Fibroblast of gingiva (primary cell): ENCODE results near the gene CYFIP2.
A peak's percentile ranks its signal among the peaks of the same experiment; 100 is the strongest.
"Not testable (repeated sequence)": the region's sequence is repeated elsewhere in the genome, so short reads cannot be mapped to it uniquely, and the experiment has no call there.

ENCODE experiments used
- DNase-seq: peaks from one replicate; pipeline ENCODE4 v3.0.0-alpha.2; 2011; ENCODE audit warnings: low read depth

The CYFIP2 gene

GRCh38 chr5:157390551-157391297 lies 124.8 kb downstream of the CYFIP2 start:
- peak; percentile 47 for DNase-seq

DNA sequence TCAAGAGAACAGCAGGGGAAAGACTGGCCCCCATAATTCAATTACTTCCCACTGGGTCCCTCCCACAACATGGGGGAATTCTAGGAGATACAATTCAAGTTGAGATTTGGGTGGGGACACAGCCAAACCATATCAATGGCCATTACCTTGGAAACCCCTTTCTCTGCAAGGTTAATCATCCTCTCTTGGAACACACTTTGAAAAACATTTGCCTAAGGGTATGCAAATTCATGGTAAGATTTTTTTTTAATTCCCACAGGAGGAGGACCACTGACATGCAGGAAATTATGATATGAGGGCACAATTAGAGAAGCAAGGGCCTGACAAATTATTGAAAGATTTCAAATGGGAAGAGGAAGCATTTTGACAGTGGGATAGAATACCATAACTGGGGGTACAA lies 132.4 kb downstream of the CYFIP2 start:
- DNase-seq, result no peak

GRCh38 chr5:157400741-157401495 lies 135.0 kb downstream of the CYFIP2 start:
- DNase-seq, result no peak

DNA sequence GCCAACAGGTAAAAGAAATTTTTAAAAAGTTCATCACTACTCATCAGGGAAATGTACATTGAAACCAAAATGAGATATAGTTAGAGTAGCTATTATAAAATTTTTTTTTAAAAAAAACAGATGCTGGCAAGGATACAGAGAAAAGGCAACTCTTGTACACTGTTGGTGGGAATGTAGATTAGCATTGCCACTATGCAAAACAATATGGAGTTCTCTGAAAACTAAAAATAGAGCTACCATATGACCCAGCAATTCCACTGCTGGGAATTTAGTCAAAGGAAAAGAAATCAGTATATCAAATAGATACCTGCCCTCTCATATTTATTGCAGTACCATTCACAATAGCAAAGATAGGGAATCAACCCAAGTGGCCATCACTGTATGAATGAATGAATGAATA lies 149.9 kb downstream of the CYFIP2 start:
- no peak for DNase-seq

DNA sequence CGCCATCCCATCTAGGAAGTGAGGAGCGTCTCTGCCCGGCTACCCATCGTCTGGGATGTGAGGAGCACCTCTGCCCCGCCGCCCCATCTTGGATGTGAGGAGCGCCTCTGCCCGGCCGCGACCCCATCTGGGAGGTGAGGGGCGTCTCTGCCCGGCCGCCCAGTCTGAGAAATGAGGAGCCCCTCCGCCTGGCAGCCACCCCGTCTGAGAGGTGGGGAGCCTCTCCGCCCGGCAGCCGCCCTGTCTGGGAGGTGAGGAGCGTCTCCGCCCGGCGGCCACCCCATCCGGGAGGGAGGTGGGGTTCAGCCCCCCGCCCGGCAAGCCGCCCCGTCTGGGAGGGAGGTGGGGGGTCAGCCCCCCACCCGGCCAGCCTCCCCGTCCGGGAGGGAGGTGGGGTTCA lies 153.6 kb downstream of the CYFIP2 start:
- not testable (repeated sequence) for DNase-seq

DNA sequence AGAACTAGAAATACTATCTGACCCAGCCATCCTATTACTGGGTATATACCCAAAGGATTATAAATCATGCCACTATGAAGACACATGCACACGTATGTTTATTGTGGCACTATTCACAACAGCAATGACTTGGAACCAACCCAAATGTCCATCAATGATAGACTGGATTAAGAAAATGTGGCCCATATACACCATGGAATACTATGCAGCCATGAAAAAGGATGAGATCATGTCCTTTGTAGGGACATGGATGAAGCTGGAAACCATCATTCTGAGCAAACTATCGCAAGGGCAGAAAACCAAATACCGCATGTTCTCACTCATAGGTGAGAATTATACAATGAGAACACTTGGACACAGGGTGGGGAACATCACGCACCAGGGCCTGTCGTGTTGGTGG lies 164.0 kb downstream of the CYFIP2 start:
- not testable (repeated sequence) for DNase-seq

DNA sequence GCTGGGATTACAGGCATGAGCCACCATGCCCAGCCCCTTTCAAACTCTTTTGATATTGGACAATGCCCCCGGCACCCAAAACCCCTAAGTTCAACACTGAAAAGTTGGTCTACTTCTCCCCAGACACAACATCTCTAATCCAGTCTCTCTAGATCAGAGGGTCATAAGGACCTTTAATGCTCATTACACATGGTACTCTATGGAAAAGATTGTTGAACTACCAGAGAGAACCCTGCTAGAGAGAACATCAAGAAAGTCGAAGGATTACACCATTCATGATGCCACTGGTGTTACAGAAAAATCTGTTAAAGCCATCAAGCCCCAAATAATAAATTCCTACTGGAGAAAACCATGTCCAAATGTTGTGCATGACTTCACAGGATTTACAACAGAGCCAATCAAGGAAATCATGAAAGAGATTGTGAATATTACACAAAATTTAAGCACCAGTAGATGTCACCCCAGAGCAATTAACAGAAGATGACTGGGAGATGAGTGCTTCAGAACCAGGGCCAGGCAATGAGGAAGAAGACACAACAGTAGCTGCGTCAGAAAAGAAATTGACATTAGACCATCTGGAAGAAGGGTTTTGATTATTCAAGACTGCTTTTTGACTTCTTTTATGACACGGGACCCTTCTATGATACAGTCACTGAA lies 165.7 kb downstream of the CYFIP2 start:
- peak; percentile 46 for DNase-seq

DNA sequence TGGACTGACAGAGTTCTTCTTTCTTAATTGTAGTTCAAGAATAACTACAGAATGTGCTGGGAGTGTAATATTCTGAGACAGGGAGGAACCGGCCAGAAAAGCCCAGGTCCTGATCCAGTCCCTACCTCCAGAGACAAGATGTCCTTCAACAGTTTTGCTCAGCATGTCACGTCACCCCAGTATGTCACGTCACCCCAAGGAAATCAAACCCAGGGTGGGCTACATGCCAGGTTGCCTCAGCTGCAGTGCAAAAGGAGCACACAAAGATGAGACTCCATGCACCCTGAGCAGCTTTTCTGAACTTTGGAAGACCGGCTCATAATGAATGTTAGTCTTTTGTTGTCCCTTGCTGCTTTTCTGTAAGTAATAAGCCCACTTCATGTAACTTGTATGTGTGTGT lies 168.2 kb downstream of the CYFIP2 start:
- DNase-seq, result no peak

DNA sequence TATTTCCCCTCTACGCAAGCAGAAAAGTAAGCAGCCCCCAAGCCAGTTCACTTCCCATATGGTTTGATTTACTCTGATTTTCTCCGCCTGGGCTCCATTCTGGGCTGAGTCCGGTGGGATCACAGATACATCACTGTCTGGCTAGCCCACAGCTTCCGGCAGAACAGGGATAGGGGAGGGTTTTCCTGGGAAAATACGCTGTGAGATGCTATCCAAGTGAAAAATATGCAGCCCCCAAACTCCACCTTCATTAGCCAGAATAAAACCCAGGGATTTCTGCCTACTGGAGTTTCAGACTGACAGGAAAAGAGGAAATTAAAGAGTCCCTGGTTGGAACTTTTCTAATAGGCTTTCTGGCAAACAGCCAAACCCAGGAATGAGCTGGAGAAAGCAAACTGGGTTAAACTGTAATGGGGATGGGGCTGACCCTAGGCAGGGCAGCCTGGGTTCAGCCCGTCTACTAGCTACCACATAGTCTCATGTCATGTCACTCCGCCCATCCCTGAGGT lies 177.2 kb downstream of the CYFIP2 start:
- DNase-seq, result no peak

DNA sequence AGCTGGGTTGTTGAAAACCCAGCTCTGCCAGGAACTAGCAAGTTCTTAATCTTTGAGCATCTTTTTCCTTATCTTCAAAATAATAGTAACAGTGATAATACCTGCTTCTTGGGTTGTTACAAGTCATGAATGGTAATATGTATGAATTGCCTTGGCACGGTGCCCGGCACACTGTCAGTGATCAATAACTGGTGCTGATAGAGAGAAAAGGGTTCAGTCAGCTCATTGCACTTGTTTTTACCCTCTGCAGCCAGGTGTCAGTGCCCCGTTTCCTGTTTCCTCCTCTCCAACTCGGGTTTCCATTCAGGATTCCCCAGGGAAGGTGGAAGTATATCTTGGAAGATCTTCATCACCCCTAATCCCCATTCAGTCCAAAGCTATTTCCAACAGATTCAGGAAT lies 178.3 kb downstream of the CYFIP2 start:
- no peak for DNase-seq
